Activated T-cell treated with anti-CD3 and anti-CD28 coated beads, Interleukin-2, amount 50 U/mL, for 4 hours (primary cell): Measurements from ENCODE around the gene ORAI3. TPM values are rescaled to one million over a fixed set of nuclear protein-coding genes. Genes with fewer than 3 reads are reported as not detected.

Experiments
- ATAC-seq, 2 donors: fragments of 200-7000 bp; cut with Tn5 transposase; one replicate each; pipeline ENCODE4 v1.10.0; 2021
- DNase-seq: peaks from one replicate; pipeline ENCODE4 v3.0.0-alpha.2; 2020
- H3K27me3 Mint-ChIP-seq: one replicate; pipeline ENCODE4 v1.8.0; 2021; ENCODE audit warnings: low read depth, mixed read lengths
- H3K36me3 Mint-ChIP-seq: one replicate; pipeline ENCODE4 v1.8.0; 2022; ENCODE audit warnings: mixed read lengths; ENCODE audit not compliant: insufficient read depth
- H3K4me1 Mint-ChIP-seq: one replicate; pipeline ENCODE4 v1.8.0; 2021; ENCODE audit warnings: low read depth, mixed read lengths
- H3K4me3 Mint-ChIP-seq: one replicate; pipeline ENCODE4 v1.8.0; 2021; ENCODE audit warnings: mild to moderate bottlenecking, moderate library complexity, mixed read lengths
- H3K9me3 Mint-ChIP-seq: one replicate; pipeline ENCODE4 v1.8.0; 2021; ENCODE audit warnings: mixed read lengths
- total RNA-seq, 3 donors: library from RNA; stranded (reverse); gene quantifications; one replicate each; pipeline ENCODE4 v1.2.1, GENCODE V29; 2021

Gene ORAI3
- 1 to 10 TPM; 1.5 to 3.3 (median 2.8) TPM for total RNA-seq

- peak within 1 kb of the TSS; percentile 82 for H3K4me3 Mint-ChIP-seq
- H3K4me1 Mint-ChIP-seq = peaks cover 17% of the 10 kb centered on the region
- H3K36me3 Mint-ChIP-seq = peaks cover 13% of the 10 kb centered on the region
- H3K9me3 Mint-ChIP-seq = no peaks in the 10 kb centered on the region
- no peaks in the 10 kb centered on the region for H3K27me3 Mint-ChIP-seq
- DNase-seq (peak; percentile 23), ATAC-seq (peak; percentile 62)
Observed at GRCh38 chr16:30948667-30949649, at the start of gene ORAI3. TSS of gene ORAI3 (plus strand) at chr16:30949068. CDS start at chr16:30949290, 222 bp downstream.

GRCh38 chr16:30899794-30900193, 49.1 kb upstream of the ORAI3 start:
- ATAC-seq = no peak
- DNase-seq = no peak
- H3K4me1 Mint-ChIP-seq = peaks cover 37% of the 10 kb centered on the region
- peak overlapping the region; percentile 16 for H3K4me3 Mint-ChIP-seq
- H3K9me3 Mint-ChIP-seq = no peaks in the 10 kb centered on the region
- H3K27me3 Mint-ChIP-seq = no peaks in the 10 kb centered on the region
- no peaks in the 10 kb centered on the region for H3K36me3 Mint-ChIP-seq

GRCh38 chr16:30900588-30900987, 48.3 kb upstream of the ORAI3 start:
- ATAC-seq (no peak), DNase-seq (no peak)
- Mint-ChIP-seq H3K27me3 (no peaks in the 10 kb centered on the region), H3K4me1 (peaks cover 31% of the 10 kb centered on the region), H3K36me3 (no peaks in the 10 kb centered on the region), H3K4me3 (no peak overlapping the region), H3K9me3 (no peaks in the 10 kb centered on the region)

GRCh38 chr16:30901201-30902028, 47.5 kb upstream of the ORAI3 start:
- peak in 1 of 2 donors; percentile 3 for ATAC-seq
- no peaks in the 10 kb centered on the region for H3K9me3 Mint-ChIP-seq
- H3K27me3 Mint-ChIP-seq = no peaks in the 10 kb centered on the region
- no peaks in the 10 kb centered on the region for H3K36me3 Mint-ChIP-seq
- peak overlapping the region; percentile 68 for H3K4me3 Mint-ChIP-seq
- no peak for DNase-seq
- H3K4me1 Mint-ChIP-seq = peaks cover 25% of the 10 kb centered on the region

DNA sequence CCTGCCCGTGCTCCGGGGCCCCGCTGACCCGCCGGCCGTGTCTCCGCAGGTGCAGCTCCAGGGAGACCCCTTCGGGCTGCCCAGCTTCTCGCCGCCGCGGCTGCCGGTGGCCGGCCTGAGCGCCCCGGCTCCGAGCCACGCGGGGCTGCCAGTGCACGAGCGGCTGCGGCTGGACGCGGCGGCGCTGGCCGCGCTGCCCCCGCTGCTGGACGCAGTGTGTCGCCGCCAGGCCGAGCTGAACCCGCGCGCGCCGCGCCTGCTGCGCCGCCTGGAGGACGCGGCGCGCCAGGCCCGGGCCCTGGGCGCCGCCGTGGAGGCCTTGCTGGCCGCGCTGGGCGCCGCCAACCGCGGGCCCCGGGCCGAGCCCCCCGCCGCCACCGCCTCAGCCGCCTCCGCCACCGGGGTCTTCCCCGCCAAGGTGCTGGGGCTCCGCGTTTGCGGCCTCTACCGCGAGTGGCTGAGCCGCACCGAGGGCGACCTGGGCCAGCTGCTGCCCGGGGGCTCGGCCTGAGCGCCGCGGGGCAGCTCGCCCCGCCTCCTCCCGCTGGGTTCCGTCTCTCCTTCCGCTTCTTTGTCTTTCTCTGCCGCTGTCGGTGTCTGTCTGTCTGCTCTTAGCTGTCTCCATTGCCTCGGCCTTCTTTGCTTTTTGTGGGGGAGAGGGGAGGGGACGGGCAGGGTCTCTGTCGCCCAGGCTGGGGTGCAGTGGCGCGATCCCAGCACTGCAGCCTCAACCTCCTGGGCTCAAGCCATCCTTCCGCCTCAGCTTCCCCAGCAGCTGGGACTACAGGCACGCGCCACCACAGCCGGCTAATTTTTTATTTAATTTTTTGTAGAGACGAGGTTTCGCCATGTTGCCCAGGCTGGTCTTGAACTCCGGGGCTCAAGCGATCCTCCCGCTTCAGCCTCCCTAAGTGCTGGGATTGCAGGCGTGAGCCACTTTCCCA, 46.6 kb upstream of the ORAI3 start:
- ATAC-seq = peak; percentile 92 to 95
- peak; percentile 41 for DNase-seq

GRCh38 chr16:30903002-30903401, 45.9 kb upstream of the ORAI3 start:
- Mint-ChIP-seq H3K4me3 (peak overlapping the region; percentile 87), H3K4me1 (peaks cover 27% of the 10 kb centered on the region), H3K9me3 (no peaks in the 10 kb centered on the region), H3K36me3 (no peaks in the 10 kb centered on the region), H3K27me3 (no peaks in the 10 kb centered on the region)
- DNase-seq (no peak), ATAC-seq (no peak)

More for the DNA sequence above, 46.6 kb upstream of the ORAI3 start:
- peaks cover 20% of the 10 kb centered on the region for H3K4me1 Mint-ChIP-seq
- H3K36me3 Mint-ChIP-seq = no peaks in the 10 kb centered on the region
- H3K4me3 Mint-ChIP-seq = peak overlapping the region; percentile 87
- H3K9me3 Mint-ChIP-seq = no peaks in the 10 kb centered on the region
- no peaks in the 10 kb centered on the region for H3K27me3 Mint-ChIP-seq

GRCh38 chr16:30903596-30903995, 45.3 kb upstream of the ORAI3 start:
- peaks cover 27% of the 10 kb centered on the region for H3K4me1 Mint-ChIP-seq
- no peak for DNase-seq
- H3K36me3 Mint-ChIP-seq = no peaks in the 10 kb centered on the region
- H3K27me3 Mint-ChIP-seq = no peaks in the 10 kb centered on the region
- no peak overlapping the region for H3K4me3 Mint-ChIP-seq
- ATAC-seq = no peak
- no peaks in the 10 kb centered on the region for H3K9me3 Mint-ChIP-seq

- Mint-ChIP-seq H3K4me3 (no peak overlapping the region), H3K27me3 (no peaks in the 10 kb centered on the region), H3K4me1 (peaks cover 27% of the 10 kb centered on the region), H3K9me3 (no peaks in the 10 kb centered on the region), H3K36me3 (no peaks in the 10 kb centered on the region)
- no peak for DNase-seq
- no peak for ATAC-seq
Observed at GRCh38 chr16:30904114-30904780, 44.6 kb upstream of the ORAI3 start.

DNA sequence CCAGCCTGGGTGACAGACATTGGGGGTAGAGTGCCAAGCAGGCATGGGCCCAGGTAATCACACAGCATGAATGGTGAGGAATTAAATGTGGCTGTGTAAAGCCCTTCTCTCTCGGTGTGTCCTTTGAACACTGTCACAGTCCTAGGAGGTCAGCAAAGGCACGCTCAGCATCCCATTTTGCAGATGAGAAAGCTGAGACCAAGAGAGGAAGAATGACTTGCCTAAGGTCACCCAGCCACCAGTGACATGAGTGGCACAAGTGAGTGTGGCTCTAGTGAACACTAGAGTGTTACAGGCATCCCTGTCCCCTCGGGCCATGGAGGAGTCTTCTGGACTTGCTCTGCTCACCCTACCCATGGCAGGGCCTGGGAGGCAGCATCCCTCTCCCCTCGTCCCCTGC, 41.8 kb upstream of the ORAI3 start:
- Mint-ChIP-seq H3K4me1 (peaks cover 20% of the 10 kb centered on the region), H3K4me3 (no peak overlapping the region), H3K27me3 (no peaks in the 10 kb centered on the region), H3K9me3 (no peaks in the 10 kb centered on the region), H3K36me3 (no peaks in the 10 kb centered on the region)
- no peak for ATAC-seq
- DNase-seq = no peak

DNA sequence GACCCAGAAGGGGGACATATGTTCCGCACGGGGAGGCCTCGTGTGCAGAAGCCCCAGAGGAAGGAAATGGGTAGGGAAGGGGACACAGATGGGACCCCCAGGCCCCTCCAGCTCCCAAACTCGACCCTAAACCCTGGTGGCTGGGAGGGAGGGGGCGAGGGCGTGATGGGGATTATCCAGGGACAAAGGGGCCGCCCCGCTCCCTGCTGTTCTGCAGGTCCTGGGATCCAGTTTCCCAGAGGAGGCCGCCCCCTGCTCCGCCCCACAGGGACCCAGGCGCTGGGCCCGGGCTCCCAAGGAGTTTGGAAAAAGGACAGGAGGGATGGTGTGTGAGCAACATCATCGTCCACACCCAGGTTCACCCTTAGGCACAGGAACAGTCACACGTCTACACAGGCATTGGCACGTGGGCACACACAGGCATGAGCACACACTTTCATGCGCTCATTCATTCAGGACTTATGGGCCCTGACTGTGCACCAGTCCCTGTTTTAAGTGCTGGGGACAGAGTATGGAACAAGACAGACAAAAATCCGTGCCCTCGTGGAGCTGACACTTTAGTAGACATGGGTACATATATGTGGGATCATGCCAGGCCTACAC, 38.3 kb upstream of the ORAI3 start:
- Mint-ChIP-seq H3K4me1 (peaks cover 9% of the 10 kb centered on the region), H3K4me3 (no peak overlapping the region), H3K27me3 (no peaks in the 10 kb centered on the region), H3K9me3 (no peaks in the 10 kb centered on the region), H3K36me3 (no peaks in the 10 kb centered on the region)
- DNase-seq (no peak), ATAC-seq (no peak)

GRCh38 chr16:30912794-30913412, 36.0 kb upstream of the ORAI3 start:
- Mint-ChIP-seq H3K4me1 (peaks cover 1% of the 10 kb centered on the region), H3K36me3 (no peaks in the 10 kb centered on the region), H3K9me3 (no peaks in the 10 kb centered on the region), H3K27me3 (no peaks in the 10 kb centered on the region), H3K4me3 (no peak overlapping the region)
- ATAC-seq (no peak), DNase-seq (no peak)

- no peak for DNase-seq
- H3K36me3 Mint-ChIP-seq = no peaks in the 10 kb centered on the region
- H3K4me1 Mint-ChIP-seq = no peaks in the 10 kb centered on the region
- no peaks in the 10 kb centered on the region for H3K9me3 Mint-ChIP-seq
- ATAC-seq = no peak
- no peaks in the 10 kb centered on the region for H3K27me3 Mint-ChIP-seq
- no peak overlapping the region for H3K4me3 Mint-ChIP-seq
Observed at GRCh38 chr16:30914830-30915229, 34.0 kb upstream of the ORAI3 start.

- no peaks in the 10 kb centered on the region for H3K36me3 Mint-ChIP-seq
- no peak for DNase-seq
- peaks cover 7% of the 10 kb centered on the region for H3K4me1 Mint-ChIP-seq
- H3K27me3 Mint-ChIP-seq = no peaks in the 10 kb centered on the region
- no peak for ATAC-seq
- no peaks in the 10 kb centered on the region for H3K9me3 Mint-ChIP-seq
- H3K4me3 Mint-ChIP-seq = no peak overlapping the region
Observed at GRCh38 chr16:30918614-30919013, 30.3 kb upstream of the ORAI3 start.
